Chondrocyte (in vitro differentiated cells): ENCODE data around the gene CCDC106. TPM values are rescaled to one million over a fixed set of nuclear protein-coding genes. Genes with fewer than 3 reads are reported as not detected.
A peak's percentile ranks its signal among the peaks of the same experiment; 100 is the strongest.

Experiments
- DNase-seq: peaks from one replicate; pipeline ENCODE4 v3.0.0; 2021; ENCODE audit warnings: mixed read lengths, low spot score
- H3K27ac Mint-ChIP-seq: one replicate; pipeline ENCODE4 v1.8.0; 2021; ENCODE audit warnings: mild to moderate bottlenecking, moderate library complexity, mixed read lengths; ENCODE audit not compliant: unreplicated experiment
- H3K27me3 Mint-ChIP-seq: 2 replicates; pipeline ENCODE4 v1.8.0; 2021; ENCODE audit warnings: low read depth, mixed read lengths
- H3K36me3 Mint-ChIP-seq: 2 replicates; pipeline ENCODE4 v1.8.0; 2021; ENCODE audit warnings: low read depth, mixed read lengths
- H3K4me1 Mint-ChIP-seq: 2 replicates; pipeline ENCODE4 v1.8.0; 2021; ENCODE audit warnings: low read depth, mild to moderate bottlenecking, mixed read lengths
- H3K4me3 Mint-ChIP-seq: one replicate; pipeline ENCODE4 v1.8.0; 2021; ENCODE audit warnings: mild to moderate bottlenecking, moderate library complexity, mixed read lengths; ENCODE audit not compliant: unreplicated experiment
- H3K9me3 Mint-ChIP-seq: 2 replicates; pipeline ENCODE4 v1.8.0; 2021; ENCODE audit warnings: low read depth, mixed read lengths
- CTCF ChIP-seq: fragments of 200-600 bp; sonication (generic); IDR thresholded peaks from 2 replicates; pipeline ENCODE4 v1.5.0; 2021; ENCODE audit warnings: antibody characterized with exemption, mild to moderate bottlenecking, moderate library complexity
- total RNA-seq: library from RNA; stranded (reverse); gene quantifications from 3 replicates; pipeline ENCODE4 v1.2.1, GENCODE V29; 2021

CCDC106 gene
- total RNA-seq, 1 donor from 2014 or later: 20.9 TPM

GRCh38 chr19:55693336-55693974 is 45.4 kb downstream of the CCDC106 start:
- no peaks in the 10 kb centered on the region for H3K9me3 Mint-ChIP-seq
- no peak for TF ChIP-seq CTCF
- H3K27ac Mint-ChIP-seq: no peak overlapping the region
- no peak overlapping the region for H3K4me3 Mint-ChIP-seq
- H3K27me3 Mint-ChIP-seq: no peaks in the 10 kb centered on the region
- H3K36me3 Mint-ChIP-seq: peaks cover 18% of the 10 kb centered on the region
- no peaks in the 10 kb centered on the region for H3K4me1 Mint-ChIP-seq
- DNase-seq: peak; percentile 72

DNA sequence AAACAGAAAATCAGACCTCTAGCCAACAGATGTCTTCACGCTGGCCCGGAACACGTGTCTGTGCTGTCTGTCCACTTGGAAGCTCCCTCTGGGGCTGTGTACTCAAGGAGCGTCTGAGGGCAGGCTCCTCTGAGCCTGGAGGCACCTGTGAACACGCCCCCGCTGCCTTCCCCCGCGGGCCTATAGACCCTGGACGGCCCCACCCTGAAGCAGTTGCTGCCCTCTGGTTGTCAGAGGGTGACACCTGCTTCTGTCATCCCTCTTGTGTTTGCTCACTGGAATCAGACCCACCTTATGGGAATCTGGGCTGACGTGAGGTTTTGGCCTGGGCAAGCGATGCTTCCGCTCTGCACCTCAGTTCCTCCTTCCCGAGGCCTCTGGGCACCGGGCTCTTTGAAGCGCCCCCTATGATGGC is 46.2 kb downstream of the CCDC106 start:
- Mint-ChIP-seq H3K4me3 (no peak overlapping the region), H3K9me3 (no peaks in the 10 kb centered on the region), H3K36me3 (peaks cover 22% of the 10 kb centered on the region), H3K4me1 (no peaks in the 10 kb centered on the region), H3K27ac (no peak overlapping the region), H3K27me3 (no peaks in the 10 kb centered on the region)
- no peak for TF ChIP-seq CTCF
- DNase-seq: peak; percentile 58

GRCh38 chr19:55694656-55695491 is 46.9 kb downstream of the CCDC106 start:
- peak; percentile 92 for DNase-seq
- H3K27me3 Mint-ChIP-seq: no peaks in the 10 kb centered on the region
- no peak for TF ChIP-seq CTCF
- no peaks in the 10 kb centered on the region for H3K9me3 Mint-ChIP-seq
- peaks cover 20% of the 10 kb centered on the region for H3K36me3 Mint-ChIP-seq
- no peak overlapping the region for H3K27ac Mint-ChIP-seq
- H3K4me3 Mint-ChIP-seq: no peak overlapping the region
- no peaks in the 10 kb centered on the region for H3K4me1 Mint-ChIP-seq

- Mint-ChIP-seq H3K27me3 (no peaks in the 10 kb centered on the region), H3K36me3 (peaks cover 24% of the 10 kb centered on the region), H3K9me3 (no peaks in the 10 kb centered on the region), H3K27ac (no peak overlapping the region), H3K4me3 (no peak overlapping the region), H3K4me1 (no peaks in the 10 kb centered on the region)
- TF ChIP-seq CTCF: no peak
- DNase-seq: no peak
These were observed 47.7 kb downstream of the CCDC106 start for GRCh38 chr19:55695511-55696290.
